ENCODE measurements around the gene MFAP3L. TPM values are rescaled to one million over a fixed set of nuclear protein-coding genes. Genes with fewer than 3 reads are reported as not detected.

MFAP3L gene
- total RNA-seq, 6 experiments from 2014 or later = 23.2 to 84.3 (median 39.3) TPM

- no peak overlapping the region for H3K4me3 ChIP-seq
- no peak for ATAC-seq
- no peaks in the 10 kb centered on the region for H3K27me3 ChIP-seq
- no peaks in the 10 kb centered on the region for H3K9me3 ChIP-seq
- intact Hi-C loops (cut with DNase I) = no loop called here
- no peaks in the 10 kb centered on the region for H3K36me3 ChIP-seq
- no peak overlapping the region for H3K27ac ChIP-seq
- TF ChIP-seq CTCF (IDR thresholded peaks at IDR 0.05) = no peak
- no peak for TF ChIP-seq POLR2A (IDR thresholded peaks at IDR 0.05)
- no peak for DNase-seq
- WGBS (ENCODE audit: insufficient coverage, low coverage, low lambda C conversion rate, missing lambda C conversion rate) = 68% methylated on average over 3 of the region's 3 CpGs
- no peaks in the 10 kb centered on the region for H3K4me1 ChIP-seq
Observed at GRCh38 chr4:170001011-170001744, 25.0 kb downstream of the MFAP3L start.

- no peak overlapping the region for H3K4me3 ChIP-seq
- no peaks in the 10 kb centered on the region for H3K9me3 ChIP-seq
- H3K4me1 ChIP-seq = no peaks in the 10 kb centered on the region
- H3K27ac ChIP-seq = no peak overlapping the region
- ATAC-seq (no peak), DNase-seq (no peak)
- 54% methylated on average over 2 of the region's 2 CpGs for WGBS (ENCODE audit: insufficient coverage, low coverage, low lambda C conversion rate, missing lambda C conversion rate)
- no peaks in the 10 kb centered on the region for H3K27me3 ChIP-seq
- TF ChIP-seq POLR2A (IDR thresholded peaks at IDR 0.05) = no peak
- TF ChIP-seq CTCF (IDR thresholded peaks at IDR 0.05) = no peak
- H3K36me3 ChIP-seq = no peaks in the 10 kb centered on the region
- intact Hi-C loops (cut with DNase I) = no loop called here
Observed at GRCh38 chr4:169999923-170000322, 26.3 kb downstream of the MFAP3L start.

GRCh38 chr4:169998981-169999380 is 27.2 kb downstream of the MFAP3L start:
- TF ChIP-seq CTCF (IDR thresholded peaks at IDR 0.05) (no peak), POLR2A (IDR thresholded peaks at IDR 0.05) (no peak)

GRCh38 chr4:169996379-169997240 is 29.6 kb downstream of the MFAP3L start:
- intact Hi-C loops (cut with DNase I) = no loop called here
- Histone ChIP-seq H3K4me1 (no peaks in the 10 kb centered on the region), H3K27me3 (no peaks in the 10 kb centered on the region), H3K9me3 (no peaks in the 10 kb centered on the region), H3K36me3 (no peaks in the 10 kb centered on the region), H3K27ac (no peak overlapping the region), H3K4me3 (no peak overlapping the region)
- ATAC-seq (no peak), DNase-seq (no peak)
- WGBS (ENCODE audit: insufficient coverage, low coverage, low lambda C conversion rate, missing lambda C conversion rate) = 70% methylated on average over 8 of the region's 10 CpGs
- TF ChIP-seq POLR2A (IDR thresholded peaks at IDR 0.05) (no peak), CTCF (IDR thresholded peaks at IDR 0.05) (no peak)

More at GRCh38 chr4:169998981-169999380, 27.2 kb downstream of the MFAP3L start:
- no peak for ATAC-seq
- no peaks in the 10 kb centered on the region for H3K4me1 ChIP-seq
- no peaks in the 10 kb centered on the region for H3K27me3 ChIP-seq
- no peak overlapping the region for H3K4me3 ChIP-seq
- no peaks in the 10 kb centered on the region for H3K9me3 ChIP-seq
- WGBS (ENCODE audit: insufficient coverage, low coverage, low lambda C conversion rate, missing lambda C conversion rate) = 60% methylated on average over 1 of the region's 1 CpG
- no peaks in the 10 kb centered on the region for H3K36me3 ChIP-seq
- no peak overlapping the region for H3K27ac ChIP-seq
- DNase-seq = no peak
- intact Hi-C loops (cut with DNase I) = no loop called here
